Left renal cortex interstitium (tissue), 4 donors: ENCODE measurements around the gene PRKG1. TPM values are rescaled to one million over a fixed set of nuclear protein-coding genes. Genes with fewer than 3 reads are reported as not detected.
"Not testable (repeated sequence)": the region's sequence is repeated elsewhere in the genome, so short reads cannot be mapped to it uniquely, and the experiment has no call there.

Experiments
- DNase-seq, 4 donors: peaks; one replicate each; pipeline ENCODE4 v3.0.0-alpha.2; 2013; ENCODE audit warnings: low read depth in 4 of 4, low spot score in 2 of 4, missing footprints in 1 of 4
- polyA plus RNA-seq, 4 donors: library from polyadenylated mRNA; unstranded; fragments of 120-200 nt; gene quantifications; one replicate each; pipeline ENCODE4 v1.2.1, GENCODE V29; 2013; ENCODE audit not compliant: insufficient read length in 4 of 4

Gene PRKG1
- polyA plus RNA-seq, 4 donors, result 12.3 to 14.3 (median 13.4) TPM

- peak in 2 of 4 donors; percentile 20 to 36 for DNase-seq
These were observed 292.8 kb downstream of the PRKG1 start for GRCh38 chr10:51367127-51367526.

GRCh38 chr10:51367694-51368093, 293.4 kb downstream of the PRKG1 start:
- no peak for DNase-seq

GRCh38 chr10:51368943-51369342, 294.7 kb downstream of the PRKG1 start:
- DNase-seq, result no peak

GRCh38 chr10:51369903-51370302, 295.6 kb downstream of the PRKG1 start:
- DNase-seq, result no peak

GRCh38 chr10:51371743-51372142, 297.5 kb downstream of the PRKG1 start:
- no peak for DNase-seq

GRCh38 chr10:51375790-51376189, 301.5 kb downstream of the PRKG1 start:
- no peak for DNase-seq

- no peak for DNase-seq
These were observed 303.0 kb downstream of the PRKG1 start for GRCh38 chr10:51377070-51377931.

- DNase-seq, result no peak
These were observed 303.8 kb downstream of the PRKG1 start for GRCh38 chr10:51377932-51378599.

- no peak for DNase-seq
These were observed 307.9 kb downstream of the PRKG1 start for GRCh38 chr10:51382181-51382580.

- DNase-seq, result no peak
These were observed 310.7 kb downstream of the PRKG1 start for GRCh38 chr10:51384971-51385370.

- DNase-seq, result no peak
These were observed 312.1 kb downstream of the PRKG1 start for GRCh38 chr10:51386248-51386885.

GRCh38 chr10:51389415-51390321, 315.4 kb downstream of the PRKG1 start:
- no peak for DNase-seq

- DNase-seq, result not testable (repeated sequence)
These were observed 318.7 kb downstream of the PRKG1 start for GRCh38 chr10:51393006-51393405.

GRCh38 chr10:51394039-51394438, 319.8 kb downstream of the PRKG1 start:
- no peak for DNase-seq

- no peak for DNase-seq
These were observed 323.0 kb downstream of the PRKG1 start for GRCh38 chr10:51397244-51397643.

- DNase-seq, result no peak
These were observed 323.4 kb downstream of the PRKG1 start for GRCh38 chr10:51397695-51398094.

- DNase-seq, result no peak
These were observed 325.6 kb downstream of the PRKG1 start for GRCh38 chr10:51399840-51400239.

GRCh38 chr10:51400392-51401096, 326.3 kb downstream of the PRKG1 start:
- no peak for DNase-seq

- no peak for DNase-seq
These were observed 329.2 kb downstream of the PRKG1 start for GRCh38 chr10:51403521-51403920.
